Stimulated activated CD8-positive, alpha-beta memory T cell treated with anti-CD3 and anti-CD28 coated beads, Interleukin-15, amount 100 ng/mL, for 1 hour (primary cell): ENCODE data around the gene JKAMP.

Experiments
- DNase-seq: peaks from one replicate; pipeline ENCODE4 v3.0.0-alpha.2; 2020; ENCODE audit warnings: low read depth

The JKAMP gene

DNA sequence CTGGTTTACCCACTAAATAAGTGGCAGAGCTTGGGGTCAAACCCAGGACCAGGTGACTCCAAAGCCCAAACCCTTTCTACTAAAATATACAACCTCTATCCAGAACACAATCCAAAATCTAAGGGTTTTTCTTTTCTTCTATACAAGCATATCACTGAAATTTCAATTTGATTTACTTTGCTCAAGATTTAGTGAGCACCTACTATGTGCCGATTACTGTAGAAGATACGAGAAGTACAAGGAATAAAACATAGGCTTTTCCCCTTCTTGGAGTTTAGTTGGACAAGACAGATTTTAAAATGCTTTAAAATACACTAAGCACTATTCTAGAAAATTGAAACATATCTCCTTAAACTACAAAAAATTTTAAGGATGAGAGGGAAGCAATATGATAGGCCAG lies 2.9 kb upstream of the JKAMP start:
- DNase-seq: no peak

DNA sequence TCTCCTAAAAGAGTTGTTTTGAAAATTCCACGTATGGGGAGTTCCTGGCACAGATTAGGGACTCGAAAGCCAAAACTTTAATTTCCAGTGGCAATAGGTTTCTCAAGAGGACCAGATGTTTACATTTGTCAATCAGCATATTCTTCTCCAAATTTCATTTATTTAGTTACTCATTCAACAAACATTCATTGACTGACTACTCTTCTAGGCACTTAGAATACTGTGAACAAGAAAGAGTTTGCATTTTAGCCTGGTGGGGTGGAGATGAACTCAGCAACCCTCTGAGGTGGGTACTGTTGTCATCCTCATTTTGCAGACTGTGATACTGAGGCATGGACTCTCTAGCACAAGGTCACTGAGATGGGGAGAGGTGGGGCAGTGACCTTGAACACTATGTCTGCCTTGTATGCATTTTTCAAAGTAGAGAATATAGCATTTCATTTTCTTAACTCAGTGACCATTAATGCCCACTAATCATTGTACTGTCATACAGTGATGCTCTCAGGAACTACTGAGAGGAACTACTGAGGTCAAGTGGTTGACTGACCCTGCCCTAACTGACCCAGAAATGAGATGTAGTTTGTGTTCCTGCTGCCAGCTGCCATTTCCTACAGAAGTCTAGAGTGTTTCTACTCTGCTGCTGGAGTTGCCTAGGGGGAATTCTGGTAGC lies 2.3 kb upstream of the JKAMP start:
- DNase-seq: no peak

DNA sequence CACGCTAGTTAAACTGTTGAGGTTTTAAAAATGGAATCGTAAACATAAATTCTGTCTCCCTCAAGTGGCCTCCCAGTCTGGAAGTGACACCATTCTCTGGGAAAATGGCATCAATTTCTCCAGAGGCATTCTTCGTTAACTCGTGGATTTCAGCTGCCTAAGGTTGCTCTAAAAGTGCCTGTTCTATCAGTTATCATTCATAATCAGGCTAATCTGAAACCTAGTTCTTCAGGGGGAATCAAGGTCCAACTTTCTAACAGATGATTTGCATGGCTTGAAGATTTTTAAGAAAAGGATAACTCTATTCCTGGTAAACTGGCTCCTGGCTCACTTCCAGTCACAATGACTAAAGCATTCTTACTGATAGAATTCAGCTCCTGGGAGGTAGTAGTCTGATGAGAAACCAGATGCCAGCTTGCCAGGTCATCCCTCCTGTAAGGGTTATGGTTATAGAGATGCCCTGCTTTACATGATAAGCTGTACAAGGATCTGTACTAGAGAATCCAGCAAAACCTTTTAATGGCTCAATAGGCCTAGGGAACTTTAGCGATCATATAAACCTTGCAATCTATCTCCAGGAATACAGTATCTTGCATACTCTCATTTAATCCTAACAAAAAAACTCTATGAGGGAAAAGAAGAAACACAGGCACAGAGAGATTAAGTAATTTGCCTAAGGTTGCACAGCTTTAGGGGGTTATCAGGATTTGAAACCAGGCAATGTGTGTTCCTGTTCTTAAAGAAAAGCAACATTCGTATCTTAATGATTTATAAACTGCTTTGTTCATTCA lies 1.6 kb upstream of the JKAMP start:
- no peak for DNase-seq

DNA sequence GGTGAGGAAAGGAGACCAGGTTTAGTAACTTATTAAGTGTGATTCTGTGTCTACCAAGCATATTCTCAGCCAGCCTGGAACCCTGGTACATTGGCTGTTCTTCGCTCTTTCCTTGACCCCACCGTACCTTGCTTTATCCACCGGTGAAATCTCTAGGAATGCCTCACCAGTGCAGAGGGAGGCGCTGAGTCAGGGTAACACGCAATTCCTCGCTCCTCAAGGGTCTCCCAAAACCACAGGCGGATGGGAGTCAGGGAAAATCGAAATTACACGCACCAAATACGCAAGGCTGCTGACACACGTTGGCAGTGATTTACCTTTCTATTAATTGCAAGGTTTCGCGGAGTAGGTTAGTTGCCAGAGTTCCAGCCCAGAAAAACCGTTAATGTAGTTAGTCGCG lies 954 bp upstream of the JKAMP start:
- no peak for DNase-seq

DNA sequence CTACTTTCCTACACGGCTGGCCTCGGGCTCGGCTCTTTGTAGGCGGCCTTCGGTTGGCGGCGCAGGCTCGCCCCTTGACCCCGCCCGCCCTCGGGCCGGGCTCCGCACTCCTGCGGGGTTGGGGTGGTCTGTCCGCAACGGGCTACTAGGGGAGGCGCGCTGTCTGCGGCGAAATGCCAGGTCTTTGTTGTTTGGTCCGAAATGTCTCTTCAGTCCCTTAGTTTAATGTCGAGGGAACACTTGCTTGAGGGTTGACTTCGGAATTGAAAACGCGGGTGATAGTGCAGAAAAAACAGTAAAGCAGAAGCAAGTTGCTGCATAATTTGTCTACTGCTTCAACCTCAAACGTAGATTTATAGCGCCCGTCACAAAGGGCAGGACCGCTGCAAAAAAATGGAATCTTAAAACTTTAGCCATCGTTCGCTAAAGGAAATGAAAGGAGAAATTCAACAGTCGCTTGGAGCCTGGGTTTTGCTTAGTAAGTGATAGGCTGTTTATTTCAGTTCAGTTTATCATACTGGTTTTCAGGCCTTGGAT lies 390 bp downstream of the JKAMP start:
- no peak for DNase-seq

DNA sequence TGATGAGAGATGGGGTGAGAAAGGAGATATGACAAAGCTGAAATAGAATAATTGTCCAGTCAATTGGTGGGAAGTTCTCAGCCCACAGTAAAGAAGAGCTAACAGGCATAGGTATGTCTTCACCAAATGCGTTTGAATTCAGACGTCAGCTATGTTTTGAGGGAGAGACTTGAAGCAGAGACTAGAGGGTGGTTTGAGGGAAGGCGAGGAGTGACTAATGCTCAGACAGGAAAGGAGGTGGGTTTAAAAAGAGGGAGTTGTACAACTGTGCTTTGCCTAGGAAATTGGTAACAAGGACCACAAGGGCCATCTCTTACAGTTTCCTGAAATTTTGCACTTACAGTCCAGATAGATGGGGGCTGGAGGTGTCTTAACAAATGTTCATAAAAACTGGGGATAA lies 6.4 kb downstream of the JKAMP start:
- DNase-seq: no peak

DNA sequence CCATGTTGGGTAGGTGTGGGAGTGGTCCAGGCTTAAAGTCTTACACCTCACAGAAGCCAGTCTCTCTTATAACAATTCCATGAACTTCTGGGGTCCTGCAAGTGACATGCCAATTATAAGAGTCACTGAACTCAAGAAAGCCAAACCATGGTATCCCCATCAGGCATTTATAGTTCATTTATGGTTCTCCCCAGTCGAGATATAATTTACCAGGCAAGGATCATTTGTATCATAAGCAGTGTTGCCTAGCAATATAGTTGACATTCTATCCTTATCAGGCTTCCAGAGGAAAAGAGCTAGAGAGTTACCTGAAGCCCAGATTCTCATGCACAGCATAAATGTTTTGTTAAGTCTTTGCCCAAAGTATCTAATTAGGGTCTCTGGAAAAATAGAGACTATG lies 8.1 kb downstream of the JKAMP start:
- no peak for DNase-seq

DNA sequence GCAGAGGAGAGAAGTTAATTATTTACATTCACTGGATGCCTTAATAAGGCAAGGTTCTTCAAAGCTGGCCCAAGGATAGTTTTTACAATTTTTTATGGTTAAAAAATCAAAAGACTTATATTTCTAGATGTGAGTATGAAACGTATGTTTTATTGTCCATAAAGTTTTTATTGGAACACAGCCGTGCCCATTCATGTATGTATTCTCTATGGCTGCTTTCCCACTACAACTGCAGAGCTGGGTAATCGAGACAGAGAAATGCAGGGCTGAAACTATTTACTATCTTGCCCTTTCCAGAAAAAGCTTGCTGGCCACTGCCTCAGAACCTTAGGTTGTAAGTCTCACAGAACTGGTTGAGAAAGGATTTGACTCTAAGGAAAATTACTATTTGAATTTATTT lies 16.4 kb downstream of the JKAMP start:
- DNase-seq: no peak

DNA sequence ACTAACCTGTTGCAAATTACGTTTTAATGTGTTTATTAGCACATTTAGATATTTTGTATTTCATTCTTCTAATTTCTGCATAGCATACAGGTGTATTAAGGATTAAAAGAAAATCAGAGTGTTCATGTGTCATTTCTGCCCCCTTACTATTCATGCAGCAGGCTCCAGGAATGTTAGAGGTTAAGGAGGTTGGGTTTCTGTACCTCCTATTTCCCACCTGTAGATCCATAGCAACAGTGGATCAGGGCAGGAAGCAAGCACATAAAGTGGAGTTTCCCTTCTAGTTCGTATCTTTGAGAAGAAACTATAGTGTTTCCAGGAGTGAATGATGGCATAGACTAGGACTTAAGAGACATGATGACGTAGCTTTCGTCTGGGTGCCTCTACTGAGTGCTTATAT lies 18.9 kb downstream of the JKAMP start:
- DNase-seq: no peak

DNA sequence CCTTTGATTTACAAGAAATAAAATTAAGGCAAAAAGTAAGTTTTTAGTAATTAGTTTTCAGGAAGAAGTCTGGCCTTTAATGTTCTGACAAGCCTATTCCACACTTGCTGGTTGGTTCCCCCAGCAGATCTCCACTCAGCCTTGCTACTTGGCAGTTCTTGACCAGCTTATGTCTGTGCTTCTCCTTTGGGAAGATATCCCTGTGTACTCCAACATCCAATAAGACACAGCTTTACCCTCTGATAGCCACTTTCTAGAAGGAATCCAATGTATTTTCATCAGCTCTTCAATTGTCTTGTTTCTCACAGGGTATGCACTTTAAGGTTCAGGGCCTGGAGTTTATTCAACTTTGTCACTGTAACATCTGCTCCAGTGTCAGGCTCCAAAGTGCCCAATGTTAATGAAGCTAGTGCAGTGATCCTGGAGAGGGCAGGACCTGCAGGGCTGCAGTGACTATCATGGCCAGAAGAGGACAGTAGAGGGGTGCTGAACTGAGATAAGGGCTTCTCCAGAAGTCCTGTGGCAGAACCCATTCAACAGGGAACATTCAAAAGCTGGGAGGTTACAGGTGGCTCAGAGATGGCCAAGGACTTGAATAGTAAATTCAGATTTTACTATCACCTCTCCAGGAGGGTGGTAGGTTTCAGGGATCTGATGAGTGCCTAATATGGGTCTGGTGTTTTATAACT lies 22.9 kb downstream of the JKAMP start:
- peak; percentile 23 for DNase-seq

DNA sequence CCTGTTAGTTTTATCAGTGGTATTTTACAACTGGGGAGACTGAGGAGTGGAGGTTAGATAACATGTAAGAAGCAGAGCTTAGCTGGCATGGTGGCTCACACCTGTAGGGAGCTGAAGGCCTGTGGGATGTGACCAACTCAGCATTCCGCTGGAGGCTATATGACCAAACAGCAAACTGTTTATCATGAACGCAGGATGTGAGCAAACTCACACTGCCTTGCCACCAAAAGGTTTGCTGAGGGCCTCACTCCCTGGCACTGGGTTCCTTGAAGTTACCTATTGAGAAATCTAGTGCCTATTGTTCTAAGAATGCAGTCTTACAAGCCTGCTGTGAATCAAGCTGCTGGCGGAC lies 23.4 kb downstream of the JKAMP start:
- DNase-seq: no peak

DNA sequence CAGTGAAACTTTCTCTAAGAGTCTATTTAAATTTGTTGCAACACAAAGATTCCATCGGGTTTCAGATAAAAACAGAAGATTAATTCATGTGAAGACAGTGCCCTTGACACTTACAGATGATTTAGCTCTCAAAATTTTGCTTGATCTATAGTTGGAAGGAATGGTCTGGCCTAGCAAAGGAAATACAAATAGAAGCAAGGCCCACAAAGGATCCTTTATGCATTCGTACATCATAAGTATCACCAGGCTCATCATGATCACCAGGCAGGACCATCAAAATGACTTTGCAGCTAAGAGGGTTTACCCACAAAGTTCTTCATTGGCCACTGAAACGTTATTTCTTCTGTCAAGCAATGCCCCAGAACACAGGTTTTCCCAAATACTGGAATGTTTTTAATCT lies 24.8 kb downstream of the JKAMP start:
- DNase-seq: no peak

DNA sequence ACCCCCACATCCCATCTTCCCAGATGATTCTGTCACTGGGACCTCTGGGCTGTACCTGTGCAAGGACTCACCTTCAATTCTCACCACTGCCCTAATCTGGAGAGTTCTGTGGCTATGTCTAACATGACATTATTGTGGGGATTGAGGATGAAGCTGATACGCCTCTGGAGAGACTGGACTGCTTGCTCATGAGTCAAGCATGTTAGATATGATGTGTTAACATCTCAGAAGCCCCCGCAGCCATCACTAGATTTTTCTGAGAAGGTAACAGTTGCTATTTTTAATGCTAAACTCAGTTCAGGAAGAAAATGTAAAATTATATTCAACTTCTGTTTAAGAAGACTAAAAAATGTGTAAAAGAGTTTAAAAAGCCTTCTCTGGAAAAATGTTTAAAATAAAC lies 25.7 kb downstream of the JKAMP start:
- DNase-seq: no peak

DNA sequence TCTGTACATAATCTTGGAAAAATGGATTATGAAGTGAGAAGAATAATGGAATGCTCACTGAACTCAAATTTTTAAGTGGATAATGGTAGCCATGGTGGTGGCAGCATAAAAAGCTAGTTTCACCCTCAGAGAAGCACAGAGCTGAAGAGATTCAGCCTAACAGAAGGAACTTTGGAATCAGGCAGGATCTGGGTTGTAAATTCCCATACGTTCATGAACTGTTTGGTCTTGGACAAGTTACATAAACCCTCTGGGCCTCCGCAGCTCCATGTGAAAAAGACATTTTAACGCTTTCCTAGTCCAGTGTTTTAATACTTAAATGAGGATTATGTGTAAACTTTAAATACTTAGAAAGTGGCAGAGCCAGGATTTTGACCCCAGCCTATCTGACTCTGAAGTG lies 26.6 kb downstream of the JKAMP start:
- no peak for DNase-seq

DNA sequence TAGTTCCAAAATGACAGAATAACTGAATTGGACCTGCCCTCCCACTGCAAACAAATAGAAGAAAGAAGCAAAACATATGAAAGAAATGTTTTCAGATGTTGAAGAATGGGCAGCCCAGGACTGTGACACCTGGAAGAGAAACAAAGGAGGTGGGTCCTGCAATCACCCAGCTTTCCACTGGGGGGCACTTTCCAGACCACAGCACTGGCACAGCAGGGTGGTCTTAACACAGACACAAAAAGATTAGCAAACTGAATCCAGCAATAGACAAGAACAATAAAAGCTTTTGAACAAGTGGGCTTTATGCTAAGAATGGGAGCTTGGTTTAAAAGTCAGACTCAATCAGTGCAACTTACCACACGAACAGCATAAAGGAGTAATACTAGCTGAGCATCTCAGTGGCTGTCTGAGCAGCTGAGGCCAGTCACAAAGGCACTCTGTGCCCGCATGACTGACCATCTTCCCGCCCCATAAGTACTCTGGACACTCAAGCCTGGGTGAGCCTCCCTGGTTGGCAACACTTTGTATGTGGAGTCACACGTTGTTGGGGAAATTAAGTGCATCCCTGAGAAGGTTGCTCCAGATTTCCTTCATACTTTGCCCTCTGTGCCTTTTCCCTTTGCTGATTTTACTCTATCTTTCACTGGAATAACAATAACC lies 27.7 kb downstream of the JKAMP start:
- no peak for DNase-seq

DNA sequence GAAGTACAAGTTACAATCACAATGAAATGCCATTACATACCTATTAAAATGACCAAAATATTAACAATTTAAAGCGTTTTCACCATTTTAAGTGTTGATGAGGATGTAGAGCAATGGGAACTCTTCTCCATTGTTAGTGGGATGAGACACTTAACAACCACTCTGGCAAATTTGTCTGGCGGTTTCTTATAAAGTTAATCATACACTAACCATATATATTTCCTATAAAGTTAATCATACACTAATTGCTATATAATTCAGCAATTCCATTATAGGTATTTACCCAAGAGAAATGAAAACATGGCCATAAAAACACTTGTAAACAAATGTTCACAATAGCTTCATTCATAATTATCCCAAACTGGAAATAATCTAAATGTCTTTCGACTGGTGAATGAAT lies 35.9 kb downstream of the JKAMP start:
- no peak for DNase-seq

DNA sequence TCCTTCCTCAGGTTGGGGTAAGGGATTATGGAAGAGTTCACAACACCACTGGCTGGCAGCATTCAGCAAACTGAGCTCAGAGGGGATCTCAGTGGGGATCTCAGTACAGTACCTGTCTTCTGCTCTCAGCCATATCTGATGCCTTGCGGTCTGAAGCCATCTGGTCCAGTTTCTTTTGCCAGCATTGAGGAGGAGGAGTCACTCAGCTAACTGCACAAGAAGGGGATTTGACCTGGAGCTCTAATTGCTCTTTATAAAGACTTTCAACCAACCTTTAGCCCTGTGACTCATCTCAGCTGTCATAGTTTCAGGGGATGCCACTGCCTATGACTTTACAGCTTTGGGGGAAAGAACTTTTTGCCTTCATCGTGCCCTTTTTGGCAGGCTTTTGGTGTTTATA lies 44.9 kb downstream of the JKAMP start:
- DNase-seq: no peak

DNA sequence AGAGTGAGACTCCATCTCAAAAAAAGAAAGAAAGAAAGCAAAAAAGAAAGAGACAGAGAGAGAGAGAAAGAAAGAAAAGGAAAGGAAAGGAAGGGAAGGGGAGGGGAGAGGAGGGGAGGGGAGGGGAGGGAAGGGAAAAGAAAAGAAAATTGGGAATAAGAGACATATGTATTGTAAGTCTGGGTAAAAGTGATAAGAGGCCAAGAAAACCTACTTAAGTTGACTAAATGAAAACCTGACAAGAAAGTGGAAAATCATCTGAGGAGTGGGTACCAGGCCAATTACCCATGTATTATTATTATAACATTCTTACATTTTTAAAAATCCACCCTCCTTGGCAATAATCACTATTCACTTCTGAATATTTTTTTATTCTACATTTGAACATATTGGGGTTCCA lies 46.0 kb downstream of the JKAMP start:
- no peak for DNase-seq

DNA sequence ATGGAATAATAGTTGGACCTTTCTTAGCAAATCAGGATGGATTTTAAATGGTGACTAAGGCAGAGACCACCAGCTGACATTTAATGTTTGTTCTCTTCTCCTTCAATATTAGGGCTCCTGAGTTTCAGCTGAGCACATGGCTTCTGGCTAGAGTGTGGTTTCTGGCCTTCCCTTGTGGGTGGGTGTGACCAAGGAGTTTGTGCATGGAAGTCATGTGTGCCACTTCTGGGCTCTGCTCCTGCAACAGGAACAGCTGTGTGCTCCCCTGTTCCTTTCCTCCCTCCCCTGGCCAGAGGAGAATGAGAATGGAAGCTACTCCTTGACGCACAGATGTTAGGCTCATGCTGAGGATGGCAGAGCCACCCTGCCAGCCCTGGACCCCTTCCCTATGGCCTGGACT lies 48.1 kb downstream of the JKAMP start:
- no peak for DNase-seq

DNA sequence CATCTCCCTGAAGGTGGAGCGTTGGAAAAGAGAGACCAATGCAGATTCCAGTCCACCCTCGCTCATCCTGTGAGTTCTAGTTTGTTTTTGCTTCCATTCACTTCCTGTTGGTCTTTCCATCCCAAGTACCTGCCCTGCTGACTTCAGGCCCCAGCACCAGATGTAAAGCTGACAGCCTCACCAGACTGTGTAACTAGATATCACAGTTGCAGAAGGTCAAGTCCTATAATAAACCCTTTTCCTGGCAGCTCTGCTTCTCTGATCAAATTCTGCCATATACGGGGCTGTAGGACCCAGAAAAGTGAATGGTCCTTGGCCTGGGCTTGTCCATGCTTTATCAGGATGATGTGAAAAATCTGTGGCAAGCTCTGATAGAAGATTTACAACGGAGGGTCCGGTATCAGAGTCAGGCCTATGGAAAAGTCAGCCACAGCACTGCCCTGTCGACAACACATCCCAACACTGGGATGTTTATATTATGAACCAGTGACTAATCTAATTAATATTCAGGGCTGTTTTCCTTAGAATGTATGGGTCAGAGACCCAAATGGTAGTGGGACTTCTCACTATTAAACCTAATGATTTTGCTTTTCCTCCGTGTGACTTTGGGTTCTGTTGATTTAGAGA lies 50.2 kb downstream of the JKAMP start:
- DNase-seq: no peak

DNA sequence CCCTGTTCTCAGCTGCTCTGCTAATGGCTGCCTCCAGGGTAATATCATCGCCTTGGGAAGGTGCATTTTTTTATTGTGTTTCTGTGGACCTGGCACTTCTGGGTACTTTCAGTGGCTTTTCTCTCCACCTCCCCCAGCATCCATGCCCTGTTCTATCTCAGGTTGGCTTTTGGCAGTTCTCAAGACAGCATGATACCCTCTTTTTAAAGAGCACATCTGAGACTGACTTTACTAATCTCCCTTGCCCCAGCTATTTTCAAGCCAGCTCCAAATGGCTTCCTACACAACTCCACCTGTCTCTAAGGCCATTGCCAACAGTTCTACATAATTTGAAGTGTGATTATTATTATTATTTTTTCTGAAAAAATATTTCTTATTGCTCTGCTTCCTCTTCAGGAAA lies 53.2 kb downstream of the JKAMP start:
- DNase-seq: no peak

DNA sequence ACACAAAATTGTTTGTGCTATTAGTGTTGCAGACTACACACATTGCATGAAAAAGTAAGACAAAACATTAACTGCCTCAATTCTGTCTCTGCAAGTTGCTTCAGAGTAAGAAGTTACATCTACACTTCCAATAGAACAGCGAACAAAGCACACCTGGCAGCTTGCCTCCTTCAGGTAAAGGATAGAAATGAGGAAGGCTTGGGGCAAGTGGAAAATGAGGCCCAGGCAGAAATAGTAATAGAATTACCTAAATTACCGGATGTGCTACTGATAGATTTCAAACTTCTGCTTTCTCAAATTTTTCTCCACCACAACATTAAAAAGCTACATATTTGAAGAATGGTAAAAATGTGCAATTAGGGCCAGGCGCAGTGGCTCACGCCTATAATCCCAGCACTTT lies 54.6 kb downstream of the JKAMP start:
- DNase-seq: no peak
